Fibroblast of lung (primary cell): ENCODE results near the gene TMEM187.

Source experiments
- EZH2 ChIP-seq: IDR thresholded peaks from 2 replicates; pipeline ENCODE4 v1.5.1; 2012; ENCODE audit warnings: low read length, control low read depth, mild to moderate bottlenecking; ENCODE audit errors: missing control alignments
- TF ChIP-seq, protein P1 (sequence below), 2 donors: IDR thresholded peaks in 1 of 2; conservative IDR thresholded peaks in 1 of 2; 1 replicate in 1 of 2; 2 replicates in 1 of 2; pipeline ENCODE4 v1.5.1; 2011 to 2012; ENCODE audit warnings: low read length in 2 of 2, control low read depth in 1 of 2, inconsistent platforms in 1 of 2, low read depth in 1 of 2, mild to moderate bottlenecking in 1 of 2

DNA sequence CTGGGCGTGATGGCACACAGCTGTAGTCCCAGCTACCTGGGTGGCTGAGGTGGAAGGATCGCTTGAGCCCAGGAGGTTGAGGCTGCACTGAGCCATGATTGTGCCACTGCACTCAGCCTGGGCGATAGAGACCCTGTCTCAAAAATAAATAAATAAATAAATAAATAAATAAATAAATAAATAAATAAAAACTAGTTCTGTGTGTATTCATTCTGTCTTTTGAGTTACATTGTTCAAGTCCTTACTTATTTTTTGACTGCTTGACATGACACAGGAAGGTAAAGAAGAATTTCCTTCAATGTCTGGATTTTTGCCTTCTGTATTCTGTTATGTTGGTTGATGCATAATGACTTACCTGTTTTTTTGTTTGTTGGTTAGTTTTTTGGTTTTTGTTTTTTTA lies 35.5 kb upstream of the TMEM187 start:
- TF ChIP-seq, protein P1, sequence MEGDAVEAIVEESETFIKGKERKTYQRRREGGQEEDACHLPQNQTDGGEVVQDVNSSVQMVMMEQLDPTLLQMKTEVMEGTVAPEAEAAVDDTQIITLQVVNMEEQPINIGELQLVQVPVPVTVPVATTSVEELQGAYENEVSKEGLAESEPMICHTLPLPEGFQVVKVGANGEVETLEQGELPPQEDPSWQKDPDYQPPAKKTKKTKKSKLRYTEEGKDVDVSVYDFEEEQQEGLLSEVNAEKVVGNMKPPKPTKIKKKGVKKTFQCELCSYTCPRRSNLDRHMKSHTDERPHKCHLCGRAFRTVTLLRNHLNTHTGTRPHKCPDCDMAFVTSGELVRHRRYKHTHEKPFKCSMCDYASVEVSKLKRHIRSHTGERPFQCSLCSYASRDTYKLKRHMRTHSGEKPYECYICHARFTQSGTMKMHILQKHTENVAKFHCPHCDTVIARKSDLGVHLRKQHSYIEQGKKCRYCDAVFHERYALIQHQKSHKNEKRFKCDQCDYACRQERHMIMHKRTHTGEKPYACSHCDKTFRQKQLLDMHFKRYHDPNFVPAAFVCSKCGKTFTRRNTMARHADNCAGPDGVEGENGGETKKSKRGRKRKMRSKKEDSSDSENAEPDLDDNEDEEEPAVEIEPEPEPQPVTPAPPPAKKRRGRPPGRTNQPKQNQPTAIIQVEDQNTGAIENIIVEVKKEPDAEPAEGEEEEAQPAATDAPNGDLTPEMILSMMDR (conservative IDR thresholded peaks at IDR 0.05 in 1 of 2, IDR thresholded peaks at IDR 0.05 in 1 of 2; ENCODE audit: low read depth in 1 of 2, low read length in 2 of 2), result no peak
- no peak for TF ChIP-seq EZH2
